Neural cell (in vitro differentiated cells): ENCODE data around the gene TEX19. TPM values are rescaled to one million over a fixed set of nuclear protein-coding genes. Genes with fewer than 3 reads are reported as not detected.

Experiments used
- H2AFZ ChIP-seq: fragments of 200-600, 300-800 bp; sonication (generic), shearing (Covaris generic); 2 replicates; pipeline ENCODE4 v1.6.0; 2014; ENCODE audit warnings: low read depth, mild to moderate bottlenecking, antibody characterized with exemption, low read length, moderate library complexity
- H3F3A ChIP-seq: fragments of 200-600 bp; shearing (Covaris generic); 2 replicates; pipeline ENCODE4 v1.6.1; 2016; ENCODE audit warnings: mild to moderate bottlenecking, moderate library complexity, mixed read lengths, antibody characterized with exemption, low read length; ENCODE audit not compliant: insufficient read depth, poor library complexity, severe bottlenecking
- H3K27ac ChIP-seq: fragments of 200-600, 300-800 bp; sonication (generic), shearing (Covaris generic); 2 replicates; pipeline ENCODE4 v1.5.1; 2014; ENCODE audit warnings: mild to moderate bottlenecking, low read length, moderate library complexity
- H3K27me3 ChIP-seq: fragments of 300-800, 200-600 bp; sonication (generic), shearing (Covaris generic); 2 replicates; pipeline ENCODE4 v1.6.0; 2014; ENCODE audit warnings: mild to moderate bottlenecking, low read depth, low read length, moderate library complexity; ENCODE audit not compliant: insufficient read depth
- H3K36me3 ChIP-seq: fragments of 300-800, 200-600 bp; sonication (generic), shearing (Covaris generic); 2 replicates; pipeline ENCODE4 v1.5.1; 2014; ENCODE audit warnings: mild to moderate bottlenecking, antibody characterized with exemption, low read length, moderate library complexity; ENCODE audit not compliant: insufficient read depth
- H3K4me2 ChIP-seq: fragments of 300-800, 200-600 bp; sonication (generic), shearing (Covaris generic); 2 replicates; pipeline ENCODE4 v1.6.0; 2014; ENCODE audit warnings: mild to moderate bottlenecking, low read length
- H3K4me3 ChIP-seq: fragments of 300-800, 200-600 bp; sonication (generic), shearing (Covaris generic); 2 replicates; pipeline ENCODE4 v1.5.1; 2014; ENCODE audit warnings: mild to moderate bottlenecking, low read length, moderate library complexity
- H3K79me2 ChIP-seq: fragments of 200-600 bp; shearing (Covaris generic); replicated peaks from 2 replicates; pipeline ENCODE4 v1.6.0; 2014; ENCODE audit warnings: mild to moderate bottlenecking, low read length, moderate library complexity; ENCODE audit not compliant: insufficient read depth
- H3K9ac ChIP-seq: fragments of 300-800, 200-600 bp; sonication (generic), shearing (Covaris generic); 2 replicates; pipeline ENCODE4 v1.6.1; 2016; ENCODE audit warnings: mild to moderate bottlenecking, low read length, mixed read lengths
- H3K9me2 ChIP-seq: fragments of 200-600 bp; shearing (Covaris generic); 2 replicates; pipeline ENCODE4 v1.6.1; 2016; ENCODE audit warnings: mild to moderate bottlenecking, low read length, mixed read lengths; ENCODE audit not compliant: insufficient read depth
- H3K9me3 ChIP-seq: fragments of 200-600, 300-800 bp; sonication (generic), shearing (Covaris generic); 2 replicates; pipeline ENCODE4 v1.6.1; 2016; ENCODE audit warnings: mild to moderate bottlenecking, mixed run types, low read length, moderate library complexity, mixed read lengths
- H4K20me1 ChIP-seq: fragments of 200-600 bp; shearing (Covaris generic); 2 replicates; pipeline ENCODE4 v1.6.1; 2016; ENCODE audit warnings: mild to moderate bottlenecking, mixed run types; ENCODE audit not compliant: insufficient read depth
- EP300 ChIP-seq: fragments of 450-650 bp; conservative IDR thresholded peaks from 2 replicates; pipeline ENCODE4 v1.6.1; 2014; ENCODE audit warnings: antibody characterized with exemption, mild to moderate bottlenecking, moderate library complexity; ENCODE audit not compliant: poor library complexity, severe bottlenecking
- EZH2 ChIP-seq: fragments of 200-600, 300-800 bp; shearing (Covaris generic), sonication (generic); IDR thresholded peaks from 2 replicates; pipeline ENCODE4 v1.6.1; 2014; ENCODE audit warnings: antibody characterized with exemption, low read length, borderline replicate concordance, mild to moderate bottlenecking; ENCODE audit not compliant: insufficient read depth, poor library complexity, severe bottlenecking
- MXI1 ChIP-seq: fragments of 450-650 bp; conservative IDR thresholded peaks from 2 replicates; pipeline ENCODE4 v1.6.1; 2014; ENCODE audit warnings: antibody characterized with exemption, mild to moderate bottlenecking; ENCODE audit not compliant: poor library complexity, severe bottlenecking
- POLR2AphosphoS5 ChIP-seq: IDR thresholded peaks from 2 replicates; pipeline ENCODE4 v1.6.1; 2012
- RAD21 ChIP-seq: fragments of 450-650 bp; conservative IDR thresholded peaks from 2 replicates; pipeline ENCODE4 v1.6.1; 2014; ENCODE audit warnings: antibody characterized with exemption, mild to moderate bottlenecking, moderate library complexity
- SMC3 ChIP-seq: fragments of 450-650 bp; conservative IDR thresholded peaks from 2 replicates; pipeline ENCODE4 v1.6.1; 2014; ENCODE audit warnings: antibody characterized with exemption, mild to moderate bottlenecking, moderate library complexity; ENCODE audit not compliant: poor library complexity
- TAF1 ChIP-seq: IDR thresholded peaks from 2 replicates; pipeline ENCODE4 v1.6.1; 2012; ENCODE audit warnings: low read depth
- polyA plus RNA-seq: library from polyadenylated mRNA; depleted of rRNA; stranded (reverse); fragments of >200 nt; gene quantifications from 2 replicates; pipeline ENCODE4 v1.2.3, GENCODE V29; 2014
- TF ChIP-seq, protein P1 (sequence below): IDR thresholded peaks from 2 replicates; pipeline ENCODE4 v1.6.1; 2012; ENCODE audit warnings: borderline replicate concordance
- TF ChIP-seq, protein P2 (sequence below): fragments of 450-650 bp; IDR thresholded peaks from 2 replicates; pipeline ENCODE4 v1.5.1; 2014; ENCODE audit warnings: antibody characterized with exemption, mild to moderate bottlenecking, moderate library complexity; ENCODE audit not compliant: poor library complexity, severe bottlenecking

Gene TEX19
- polyA plus RNA-seq, 1 donor from 2014 or later, result not detected

DNA sequence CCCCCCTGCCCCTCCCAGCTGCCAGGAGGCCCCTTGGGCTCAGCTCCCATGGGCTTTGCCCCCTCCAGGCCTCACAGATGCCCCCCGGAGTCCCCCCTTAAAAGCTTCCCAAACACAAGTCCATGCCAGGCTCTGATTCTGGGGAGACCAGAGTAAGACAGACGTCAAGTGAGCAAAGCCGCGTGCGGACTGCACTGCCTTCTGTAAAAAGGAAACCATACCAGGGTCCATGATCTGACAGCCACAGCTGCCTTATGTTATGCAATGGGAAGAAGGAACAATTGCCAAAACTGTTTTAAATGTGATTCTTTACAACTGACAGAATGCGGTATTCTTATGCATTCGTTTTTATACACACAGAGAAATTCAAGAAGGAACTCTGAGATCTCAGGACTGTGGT lies 41.2 kb downstream of the TEX19 start:
- no peak overlapping the region for H3K4me3 ChIP-seq
- no peaks in the 10 kb centered on the region for H3F3A ChIP-seq
- no peaks in the 10 kb centered on the region for H4K20me1 ChIP-seq
- TF ChIP-seq, protein P1, sequence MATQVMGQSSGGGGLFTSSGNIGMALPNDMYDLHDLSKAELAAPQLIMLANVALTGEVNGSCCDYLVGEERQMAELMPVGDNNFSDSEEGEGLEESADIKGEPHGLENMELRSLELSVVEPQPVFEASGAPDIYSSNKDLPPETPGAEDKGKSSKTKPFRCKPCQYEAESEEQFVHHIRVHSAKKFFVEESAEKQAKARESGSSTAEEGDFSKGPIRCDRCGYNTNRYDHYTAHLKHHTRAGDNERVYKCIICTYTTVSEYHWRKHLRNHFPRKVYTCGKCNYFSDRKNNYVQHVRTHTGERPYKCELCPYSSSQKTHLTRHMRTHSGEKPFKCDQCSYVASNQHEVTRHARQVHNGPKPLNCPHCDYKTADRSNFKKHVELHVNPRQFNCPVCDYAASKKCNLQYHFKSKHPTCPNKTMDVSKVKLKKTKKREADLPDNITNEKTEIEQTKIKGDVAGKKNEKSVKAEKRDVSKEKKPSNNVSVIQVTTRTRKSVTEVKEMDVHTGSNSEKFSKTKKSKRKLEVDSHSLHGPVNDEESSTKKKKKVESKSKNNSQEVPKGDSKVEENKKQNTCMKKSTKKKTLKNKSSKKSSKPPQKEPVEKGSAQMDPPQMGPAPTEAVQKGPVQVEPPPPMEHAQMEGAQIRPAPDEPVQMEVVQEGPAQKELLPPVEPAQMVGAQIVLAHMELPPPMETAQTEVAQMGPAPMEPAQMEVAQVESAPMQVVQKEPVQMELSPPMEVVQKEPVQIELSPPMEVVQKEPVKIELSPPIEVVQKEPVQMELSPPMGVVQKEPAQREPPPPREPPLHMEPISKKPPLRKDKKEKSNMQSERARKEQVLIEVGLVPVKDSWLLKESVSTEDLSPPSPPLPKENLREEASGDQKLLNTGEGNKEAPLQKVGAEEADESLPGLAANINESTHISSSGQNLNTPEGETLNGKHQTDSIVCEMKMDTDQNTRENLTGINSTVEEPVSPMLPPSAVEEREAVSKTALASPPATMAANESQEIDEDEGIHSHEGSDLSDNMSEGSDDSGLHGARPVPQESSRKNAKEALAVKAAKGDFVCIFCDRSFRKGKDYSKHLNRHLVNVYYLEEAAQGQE, result no peak
- TF ChIP-seq MXI1, result no peak
- TF ChIP-seq TAF1, result no peak
- no peak for TF ChIP-seq EP300
- TF ChIP-seq, protein P2, sequence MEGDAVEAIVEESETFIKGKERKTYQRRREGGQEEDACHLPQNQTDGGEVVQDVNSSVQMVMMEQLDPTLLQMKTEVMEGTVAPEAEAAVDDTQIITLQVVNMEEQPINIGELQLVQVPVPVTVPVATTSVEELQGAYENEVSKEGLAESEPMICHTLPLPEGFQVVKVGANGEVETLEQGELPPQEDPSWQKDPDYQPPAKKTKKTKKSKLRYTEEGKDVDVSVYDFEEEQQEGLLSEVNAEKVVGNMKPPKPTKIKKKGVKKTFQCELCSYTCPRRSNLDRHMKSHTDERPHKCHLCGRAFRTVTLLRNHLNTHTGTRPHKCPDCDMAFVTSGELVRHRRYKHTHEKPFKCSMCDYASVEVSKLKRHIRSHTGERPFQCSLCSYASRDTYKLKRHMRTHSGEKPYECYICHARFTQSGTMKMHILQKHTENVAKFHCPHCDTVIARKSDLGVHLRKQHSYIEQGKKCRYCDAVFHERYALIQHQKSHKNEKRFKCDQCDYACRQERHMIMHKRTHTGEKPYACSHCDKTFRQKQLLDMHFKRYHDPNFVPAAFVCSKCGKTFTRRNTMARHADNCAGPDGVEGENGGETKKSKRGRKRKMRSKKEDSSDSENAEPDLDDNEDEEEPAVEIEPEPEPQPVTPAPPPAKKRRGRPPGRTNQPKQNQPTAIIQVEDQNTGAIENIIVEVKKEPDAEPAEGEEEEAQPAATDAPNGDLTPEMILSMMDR, result no peak
- no peak for TF ChIP-seq EZH2
- TF ChIP-seq RAD21, result no peak
- TF ChIP-seq POLR2AphosphoS5, result no peak
- TF ChIP-seq SMC3, result no peak
- H3K9me2 ChIP-seq, result no peaks in the 10 kb centered on the region
- H3K9ac ChIP-seq, result no peak overlapping the region
- no peaks in the 10 kb centered on the region for H3K36me3 ChIP-seq
- H3K27me3 ChIP-seq, result no peaks in the 10 kb centered on the region
- H3K9me3 ChIP-seq, result no peaks in the 10 kb centered on the region
- H3K4me2 ChIP-seq, result no peak overlapping the region
- H2AFZ ChIP-seq, result no peak overlapping the region
- H3K27ac ChIP-seq, result no peak overlapping the region
- H3K79me2 ChIP-seq, result no peaks in the 10 kb centered on the region

DNA sequence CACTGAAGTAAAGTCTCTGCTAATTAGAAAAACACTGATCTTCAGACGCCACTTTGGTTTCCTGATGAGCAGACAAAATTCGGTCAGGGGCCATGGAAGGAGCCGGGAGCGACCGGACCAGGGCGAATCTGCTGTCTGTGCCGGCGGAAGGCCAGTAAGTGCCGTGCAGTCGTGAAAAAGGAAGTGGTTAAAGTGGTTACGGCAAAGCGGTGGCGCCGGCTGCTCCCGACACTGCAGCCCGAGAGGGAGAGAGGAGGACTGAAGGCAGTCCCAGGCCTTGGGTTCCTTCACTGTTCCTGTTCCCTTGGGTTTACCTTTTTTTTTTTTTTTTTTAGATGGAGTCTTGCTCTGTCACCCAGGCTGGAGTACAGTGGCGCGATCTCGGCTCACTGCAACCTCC lies 41.8 kb downstream of the TEX19 start:
- no peaks in the 10 kb centered on the region for H4K20me1 ChIP-seq
- H3K9ac ChIP-seq, result no peak overlapping the region
- no peaks in the 10 kb centered on the region for H3K9me2 ChIP-seq
- TF ChIP-seq POLR2AphosphoS5 (no peak), EP300 (no peak), TAF1 (no peak), SMC3 (no peak), RAD21 (no peak)
- H3K4me3 ChIP-seq, result no peak overlapping the region
- H2AFZ ChIP-seq, result no peak overlapping the region
- H3K36me3 ChIP-seq, result no peaks in the 10 kb centered on the region
- no peak overlapping the region for H3K4me2 ChIP-seq
- H3K27me3 ChIP-seq, result no peaks in the 10 kb centered on the region
- no peaks in the 10 kb centered on the region for H3K79me2 ChIP-seq
- H3K9me3 ChIP-seq, result no peaks in the 10 kb centered on the region
- H3K27ac ChIP-seq, result no peak overlapping the region
- no peaks in the 10 kb centered on the region for H3F3A ChIP-seq

DNA sequence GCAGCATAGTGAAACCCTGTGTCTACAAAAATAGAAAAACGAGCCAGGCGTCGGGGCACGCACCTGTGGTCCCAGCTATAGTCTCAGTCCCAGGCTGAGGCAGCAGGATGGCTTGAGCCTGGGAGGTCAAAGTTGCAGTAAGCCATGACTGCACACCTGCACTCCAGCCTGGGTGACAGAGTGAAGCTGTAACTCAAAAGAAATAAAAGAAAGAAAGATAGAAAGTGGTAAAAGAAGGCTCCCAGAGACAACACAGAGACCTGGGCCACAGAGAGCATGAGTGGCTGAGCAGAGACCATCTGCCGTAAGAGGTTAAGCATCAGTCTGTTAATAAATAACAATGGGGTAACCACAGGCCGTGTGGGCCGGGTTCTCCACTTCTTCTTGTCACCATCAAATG lies 43.8 kb downstream of the TEX19 start:
- Histone ChIP-seq H4K20me1 (no peaks in the 10 kb centered on the region), H3K4me2 (no peak overlapping the region), H3F3A (no peaks in the 10 kb centered on the region), H3K27me3 (no peaks in the 10 kb centered on the region), H3K9me3 (no peaks in the 10 kb centered on the region), H2AFZ (no peak overlapping the region), H3K9ac (no peak overlapping the region), H3K9me2 (no peaks in the 10 kb centered on the region), H3K79me2 (no peaks in the 10 kb centered on the region), H3K27ac (no peak overlapping the region), H3K36me3 (no peaks in the 10 kb centered on the region), H3K4me3 (no peak overlapping the region)
- no peak for TF ChIP-seq EP300
- no peak for TF ChIP-seq EZH2
- TF ChIP-seq, protein P2, result no peak
- no peak for TF ChIP-seq RAD21
- TF ChIP-seq POLR2AphosphoS5, result no peak
- TF ChIP-seq TAF1, result no peak
- TF ChIP-seq, protein P1, result no peak
- no peak for TF ChIP-seq SMC3
- no peak for TF ChIP-seq MXI1
